NCI-H82 treated with DMSO at 0.1 percent for 48 hours (cell line): ENCODE measurements around the gene SKIDA1.

Experiments used
- DNase-seq: peaks from one replicate; lab custom pipeline; 2025; ENCODE audit not compliant: unreplicated experiment; lab: John Stamatoyannopoulos, UW

SKIDA1 gene

GRCh38 chr10:21487416-21488180 lies 37.9 kb downstream of the SKIDA1 start:
- DNase-seq: no peak

GRCh38 chr10:21482821-21483220 lies 42.7 kb downstream of the SKIDA1 start:
- no peak for DNase-seq

- no peak for DNase-seq
Observed at GRCh38 chr10:21481407-21481806, 44.1 kb downstream of the SKIDA1 start.

GRCh38 chr10:21479570-21480315 lies 45.7 kb downstream of the SKIDA1 start:
- DNase-seq: no peak

GRCh38 chr10:21475393-21475792 lies 50.1 kb downstream of the SKIDA1 start:
- DNase-seq: no peak

GRCh38 chr10:21473541-21473940 lies 51.9 kb downstream of the SKIDA1 start:
- no peak for DNase-seq

- DNase-seq: no peak
Observed at GRCh38 chr10:21473135-21473534, 52.3 kb downstream of the SKIDA1 start.

GRCh38 chr10:21468086-21468485 lies 57.4 kb downstream of the SKIDA1 start:
- DNase-seq: no peak

- DNase-seq: no peak
Observed at GRCh38 chr10:21467633-21468032, 57.8 kb downstream of the SKIDA1 start.

- DNase-seq: no peak
Observed at GRCh38 chr10:21464134-21464533, 61.3 kb downstream of the SKIDA1 start.
